IMR-90 (cell line): ENCODE measurements around the gene FALEC. TPM values are rescaled to one million over a fixed set of nuclear protein-coding genes. Genes with fewer than 3 reads are reported as not detected.

Experiments used
- ATAC-seq: fragments of 200-7000 bp; cut with Tn5 transposase; 2 replicates; pipeline ENCODE4 v1.9.1; 2020; ENCODE audit warnings: low read depth, mild to moderate bottlenecking, moderate library complexity
- BruUV-seq: library from RNA; stranded (reverse); fragments of 400-500 nt; replicated peaks from 2 replicates; lab custom pipeline; 2021; lab: Mats Ljungman, UMichigan
- CTCF ChIA-PET: fragments of 300-600 bp; formaldehyde crosslinking; extraction: SDS; loops from one replicate; lab custom pipeline; 2021; ENCODE audit warnings: antibody characterized with exemption; lab: Yijun Ruan, JAX
- POLR2A ChIA-PET: fragments of 300-600 bp; sonication (Branson Sonifier 250); formaldehyde crosslinking; loops from one replicate; lab custom pipeline; 2022; ENCODE audit warnings: antibody characterized with exemption; ENCODE audit not compliant: unreplicated experiment; lab: Charles Lee
- DNase-seq: peaks from one replicate; pipeline ENCODE4 v3.0.0; 2013
- H2AFZ ChIP-seq: replicated peaks from 2 replicates; pipeline ENCODE3; 2013; ENCODE audit warnings: low read length, mild to moderate bottlenecking; ENCODE audit not compliant: poor library complexity
- H2AK5ac ChIP-seq: 2 replicates; pipeline ENCODE4 v1.6.1; 2013; ENCODE audit warnings: low read depth, low read length, inconsistent platforms
- H2AK9ac ChIP-seq: replicated peaks from 2 replicates; pipeline ENCODE3; 2013; ENCODE audit warnings: mild to moderate bottlenecking, low read depth, low read length, moderate library complexity; ENCODE audit not compliant: poor library complexity
- H2BK120ac ChIP-seq: 2 replicates; pipeline ENCODE4 v1.6.1; 2013; ENCODE audit warnings: low read depth, low read length, inconsistent platforms
- H2BK15ac ChIP-seq: 3 replicates; pipeline ENCODE4 v1.6.1; 2013; ENCODE audit warnings: low read depth, low read length, inconsistent platforms
- H2BK20ac ChIP-seq: 2 replicates; pipeline ENCODE4 v1.6.1; 2013; ENCODE audit warnings: low read depth, mild to moderate bottlenecking, inconsistent platforms, low read length, moderate library complexity
- H2BK5ac ChIP-seq: 2 replicates; pipeline ENCODE4 v1.6.1; 2013; ENCODE audit warnings: mild to moderate bottlenecking, low read depth, low read length, inconsistent platforms; ENCODE audit not compliant: poor library complexity, severe bottlenecking
- H3K14ac ChIP-seq: replicated peaks from 2 replicates; pipeline ENCODE4 v1.6.1; 2013; ENCODE audit warnings: low read depth, low read length, inconsistent platforms
- H3K18ac ChIP-seq: 2 replicates; pipeline ENCODE4 v1.6.1; 2013; ENCODE audit warnings: low read depth, low read length, control low read depth
- H3K23ac ChIP-seq: 2 replicates; pipeline ENCODE4 v1.6.1; 2013; ENCODE audit warnings: low read depth, low read length, inconsistent platforms
- H3K27ac ChIP-seq: 2 replicates; pipeline ENCODE4 v1.5.1; 2013; ENCODE audit warnings: mild to moderate bottlenecking, control low read depth, low read length; ENCODE audit not compliant: insufficient read depth
- H3K27me3 ChIP-seq: 2 replicates; pipeline ENCODE4 v1.6.1; 2013; ENCODE audit warnings: low read length; ENCODE audit not compliant: control insufficient read depth, insufficient read depth
- H3K36me3 ChIP-seq: 2 replicates; pipeline ENCODE4 v1.6.1; 2013; ENCODE audit warnings: low read length, mixed read lengths; ENCODE audit not compliant: control insufficient read depth, insufficient read depth
- H3K4ac ChIP-seq: 2 replicates; pipeline ENCODE4 v1.6.1; 2013; ENCODE audit warnings: low read depth, low read length, inconsistent platforms
- H3K4me1 ChIP-seq: 2 replicates; pipeline ENCODE4 v1.6.1; 2013; ENCODE audit warnings: low read length, mixed read lengths; ENCODE audit not compliant: control insufficient read depth, insufficient read depth
- H3K4me2 ChIP-seq: 2 replicates; pipeline ENCODE4 v1.6.1; 2013; ENCODE audit warnings: low read depth, mild to moderate bottlenecking, control low read depth, low read length, moderate library complexity
- H3K4me3 ChIP-seq: 2 replicates; pipeline ENCODE4 v1.5.1; 2013; ENCODE audit warnings: low read depth, mild to moderate bottlenecking, control low read depth, low read length, moderate library complexity; ENCODE audit not compliant: insufficient read depth
- H3K56ac ChIP-seq: 2 replicates; pipeline ENCODE4 v1.6.1; 2013; ENCODE audit warnings: low read length, inconsistent platforms; ENCODE audit not compliant: insufficient read depth; ENCODE audit errors: extremely low read depth
- H3K79me1 ChIP-seq, 2 experiments: 2 replicates each; pipeline ENCODE4 v1.6.1; 2013; ENCODE audit warnings: low read length in 2 of 2, inconsistent platforms in 1 of 2, low read depth in 1 of 2
- H3K9ac ChIP-seq: 2 replicates; pipeline ENCODE4 v1.6.1; 2013; ENCODE audit warnings: low read depth, low read length, control low read depth
- H3K9me1 ChIP-seq: 2 replicates; pipeline ENCODE4 v1.6.1; 2013; ENCODE audit warnings: low read length, inconsistent platforms; ENCODE audit not compliant: insufficient read depth
- H3K9me3 ChIP-seq: 2 replicates; pipeline ENCODE4 v1.6.1; 2013; ENCODE audit warnings: low read length; ENCODE audit not compliant: control insufficient read depth, insufficient read depth
- H4K20me1 ChIP-seq: 2 replicates; pipeline ENCODE4 v1.6.1; 2013; ENCODE audit warnings: low read length, inconsistent platforms; ENCODE audit not compliant: insufficient read depth
- H4K5ac ChIP-seq: 2 replicates; pipeline ENCODE4 v1.6.1; 2013; ENCODE audit warnings: mild to moderate bottlenecking, low read depth, low read length, control low read depth
- H4K8ac ChIP-seq, 2 experiments: 2 replicates each; pipeline ENCODE4 v1.6.1; 2013; ENCODE audit warnings: low read depth in 2 of 2, low read length in 2 of 2, control low read depth in 1 of 2, inconsistent platforms in 1 of 2
- H4K91ac ChIP-seq: 2 replicates; pipeline ENCODE4 v1.6.1; 2013; ENCODE audit warnings: low read depth, low read length, inconsistent platforms; ENCODE audit not compliant: insufficient read depth
- BHLHE40 ChIP-seq: fragments of 150-350 bp; IDR thresholded peaks from 2 replicates; pipeline ENCODE4 v1.6.1; 2016; ENCODE audit warnings: mild to moderate bottlenecking, low read depth, low read length
- CEBPB ChIP-seq: IDR thresholded peaks from 2 replicates; pipeline ENCODE4 v1.6.1; 2012; ENCODE audit warnings: low read depth, low read length, improper control_type of control experiment
- CHD1 ChIP-seq: IDR thresholded peaks from 2 replicates; pipeline ENCODE4 v1.6.1; 2012; ENCODE audit warnings: low read depth, low read length, improper control_type of control experiment
- FOS ChIP-seq: fragments of 150-350 bp; IDR thresholded peaks from 2 replicates; pipeline ENCODE4 v1.6.1; 2016; ENCODE audit warnings: low read depth, low read length
- MAFK ChIP-seq: IDR thresholded peaks from 2 replicates; pipeline ENCODE4 v1.6.1; 2012; ENCODE audit warnings: low read depth, low read length, improper control_type of control experiment
- MAZ ChIP-seq: IDR thresholded peaks from 2 replicates; pipeline ENCODE4 v1.6.1; 2012; ENCODE audit warnings: low read depth, mild to moderate bottlenecking, low read length, improper control_type of control experiment, moderate library complexity, borderline replicate concordance
- MXI1 ChIP-seq: IDR thresholded peaks from 2 replicates; pipeline ENCODE4 v1.6.1; 2012; ENCODE audit warnings: low read depth, mild to moderate bottlenecking, low read length, moderate library complexity, borderline replicate concordance
- NFE2L2 ChIP-seq: fragments of 150-350 bp; IDR thresholded peaks from 2 replicates; pipeline ENCODE4 v1.6.1; 2016; ENCODE audit warnings: low read depth, mild to moderate bottlenecking, low read length
- RAD21 ChIP-seq: IDR thresholded peaks from 2 replicates; pipeline ENCODE4 v1.6.1; 2012; ENCODE audit warnings: low read length, improper control_type of control experiment
- RCOR1 ChIP-seq: IDR thresholded peaks from 2 replicates; pipeline ENCODE4 v1.6.1; 2012; ENCODE audit warnings: mild to moderate bottlenecking, low read length, improper control_type of control experiment; ENCODE audit not compliant: insufficient replicate concordance
- RFX5 ChIP-seq: IDR thresholded peaks from 2 replicates; pipeline ENCODE4 v1.8.0; 2012; ENCODE audit warnings: low read depth, mild to moderate bottlenecking, low read length, moderate library complexity
- SMC3 ChIP-seq: fragments of 150-350 bp; IDR thresholded peaks from 2 replicates; pipeline ENCODE4 v1.6.1; 2016; ENCODE audit warnings: low read depth, mild to moderate bottlenecking, antibody characterized with exemption, low read length, moderate library complexity
- WGBS, 2 experiments: methylation state at CpG; one replicate each; pipeline versions ENCODE4 v1.1.5 to v1.1.7; 2013; ENCODE audit warnings: missing lambda C conversion rate in 2 of 2; ENCODE audit not compliant: insufficient read length in 1 of 2; ENCODE audit errors: extremely low coverage in 2 of 2; 5-methylcytosine and 5-hydroxymethylcytosine counted together
- dilution Hi-C: fragments of 300-500 bp; cut with HindIII; formaldehyde crosslinking; loops from one replicate; pipeline ENCODE4 v1.14.3; 2018; ENCODE audit warnings: low sequenced_read_pairs; ENCODE audit not compliant: unreplicated experiment
- in situ Hi-C: fragments of 300-500 bp; cut with MboI; formaldehyde crosslinking; loops from 3 replicates; pipeline ENCODE4 v1.14.3; 2019; ENCODE audit warnings: low sequenced_read_pairs, inconsistent platforms, mixed read lengths
- intact Hi-C: fragments of 100-400 bp; cut with micrococcal nuclease; formaldehyde crosslinking; loops from 2 replicates; pipeline ENCODE4 v1.10.0; 2022
- polyA plus RNA-seq, 3 experiments: library from polyadenylated mRNA; depleted of rRNA; stranded (reverse); fragments of >200 nt; gene quantifications; 2 replicates each; pipeline ENCODE4 v1.2.3, GENCODE V29; 2012; ENCODE audit warnings: low replicate concordance in 1 of 3
- total RNA-seq: library from RNA; depleted of rRNA; stranded (reverse); fragments of >200 nt; gene quantifications from 2 replicates; pipeline ENCODE4 v1.2.3, GENCODE V29; 2012
- TF ChIP-seq, protein P1 (sequence below): conservative IDR thresholded peaks from 2 replicates; pipeline ENCODE4 v1.5.1; 2012; ENCODE audit warnings: mild to moderate bottlenecking, low read depth, low read length, improper control_type of control experiment

FALEC gene
- total and polyA plus RNA-seq, 2 of the 4 experiments (the other 2 are of a cell fraction): not detected

DNA sequence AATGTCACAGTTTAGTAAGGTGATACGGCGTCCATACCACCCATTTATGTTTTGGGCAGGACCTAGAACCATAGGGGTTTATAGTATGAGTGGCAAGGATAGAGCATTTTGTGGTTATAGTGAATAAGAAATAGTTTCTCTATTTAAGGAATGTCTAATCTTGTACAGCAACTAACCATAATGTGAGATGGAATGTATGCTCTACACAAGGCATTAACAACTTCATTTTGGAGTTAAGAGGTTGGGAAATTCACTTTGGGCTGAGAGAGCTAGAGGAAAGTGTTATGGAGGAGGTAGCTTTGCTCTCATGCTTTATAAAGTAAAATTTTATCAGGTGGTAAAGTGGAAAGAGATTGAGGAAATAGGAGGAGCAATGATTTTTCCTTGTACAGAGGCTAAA lies 66.8 kb downstream of the FALEC start:
- dilution Hi-C loops: no loop called here
- Histone ChIP-seq H4K91ac (no peak overlapping the region), H3K18ac (no peak overlapping the region), H2AK5ac (peak overlapping the region; percentile 69; the same call in 1 of the 2 replicates), H3K9ac (no peak overlapping the region), H3K56ac (no peak overlapping the region), H3K36me3 (peaks cover 11% of the 10 kb centered on the region), H3K4ac (no peak overlapping the region), H2BK120ac (no peak overlapping the region), H4K20me1 (peaks cover 21% of the 10 kb centered on the region), H3K9me3 (no peaks in the 10 kb centered on the region), H4K5ac (no peak overlapping the region), H3K14ac (no peak overlapping the region; the same call in 1 of the 2 replicates), H3K23ac (no peak overlapping the region), H3K4me1 (peaks cover 3% of the 10 kb centered on the region), H3K4me3 (no peak overlapping the region), H3K9me1 (peaks cover 3% of the 10 kb centered on the region; the same call in 1 of the 2 replicates), H2AK9ac (no peak overlapping the region), H3K27me3 (no peaks in the 10 kb centered on the region), H2BK15ac (no peak overlapping the region; the same call in 2 of the 3 replicates), H3K4me2 (no peak overlapping the region), H4K8ac (no peak overlapping the region), H3K27ac (no peak overlapping the region), H2AFZ (no peak overlapping the region), H2BK20ac (no peak overlapping the region), H2BK5ac (no peak overlapping the region), H3K79me1 (peaks cover 11 to 16% of the 10 kb centered on the region in 2 experiments; a peak in 3 of 4 replicates)
- ChIA-PET CTCF (interaction anchor here (1.3 kb wide), 1 partner anchor 33 kb away, joined by 3 read pairs; no protein-coding TSS in a partner anchor), POLR2A (interaction anchor here (0.5 to 0.6 kb wide), 2 partner anchors 21 to 198 kb away, joined by 3 to 4 read pairs; no protein-coding TSS in a partner anchor)
- in situ Hi-C loops: no loop called here
- peak; percentile 38 for DNase-seq
- TF ChIP-seq RAD21 (no peak), NFE2L2 (no peak), RFX5 (no peak), SMC3 (no peak), CHD1 (no peak), BHLHE40 (no peak), MAFK (no peak), CEBPB (no peak), FOS (no peak), MXI1 (no peak), MAZ (no peak), RCOR1 (no peak)
- TF ChIP-seq, protein P1, sequence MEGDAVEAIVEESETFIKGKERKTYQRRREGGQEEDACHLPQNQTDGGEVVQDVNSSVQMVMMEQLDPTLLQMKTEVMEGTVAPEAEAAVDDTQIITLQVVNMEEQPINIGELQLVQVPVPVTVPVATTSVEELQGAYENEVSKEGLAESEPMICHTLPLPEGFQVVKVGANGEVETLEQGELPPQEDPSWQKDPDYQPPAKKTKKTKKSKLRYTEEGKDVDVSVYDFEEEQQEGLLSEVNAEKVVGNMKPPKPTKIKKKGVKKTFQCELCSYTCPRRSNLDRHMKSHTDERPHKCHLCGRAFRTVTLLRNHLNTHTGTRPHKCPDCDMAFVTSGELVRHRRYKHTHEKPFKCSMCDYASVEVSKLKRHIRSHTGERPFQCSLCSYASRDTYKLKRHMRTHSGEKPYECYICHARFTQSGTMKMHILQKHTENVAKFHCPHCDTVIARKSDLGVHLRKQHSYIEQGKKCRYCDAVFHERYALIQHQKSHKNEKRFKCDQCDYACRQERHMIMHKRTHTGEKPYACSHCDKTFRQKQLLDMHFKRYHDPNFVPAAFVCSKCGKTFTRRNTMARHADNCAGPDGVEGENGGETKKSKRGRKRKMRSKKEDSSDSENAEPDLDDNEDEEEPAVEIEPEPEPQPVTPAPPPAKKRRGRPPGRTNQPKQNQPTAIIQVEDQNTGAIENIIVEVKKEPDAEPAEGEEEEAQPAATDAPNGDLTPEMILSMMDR: no peak
- ATAC-seq: no peak
- no TSS peak for BruUV-seq
- intact Hi-C loops: no loop called here
- WGBS, 2 experiments: no CpG with 5 or more reads among the region's 2 CpGs
